HG03103 (cell line): Measurements from ENCODE around the gene PBOV1.
"Not testable (repeated sequence)": the region's sequence is repeated elsewhere in the genome, so short reads cannot be mapped to it uniquely, and the experiment has no call there.

Experiments
- ATAC-seq: cut with Tn5 transposase; IDR thresholded peaks from one replicate; pipeline ENCODE4 v1.9.1; 2021; ENCODE audit warnings: low read depth; ENCODE audit not compliant: unreplicated experiment

PBOV1 gene

DNA sequence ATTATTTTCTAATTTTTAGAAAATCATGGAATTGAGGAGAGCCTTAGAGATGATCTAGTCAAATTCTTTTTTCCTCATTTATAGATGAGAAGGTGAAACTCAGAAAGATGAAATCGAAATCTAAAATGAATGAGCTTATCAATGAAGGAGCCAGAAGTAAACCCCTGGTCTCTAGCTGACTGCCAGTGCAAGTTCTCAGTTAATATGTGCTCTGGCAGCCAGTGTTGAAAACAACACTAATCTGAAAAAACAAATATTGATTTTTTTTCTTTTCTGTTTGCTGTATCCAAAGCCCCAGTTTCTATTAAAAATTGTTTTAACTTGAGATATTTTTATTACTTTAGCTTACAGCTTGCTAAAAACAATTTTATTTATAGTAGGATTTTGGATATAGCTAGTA is 21.5 kb upstream of the PBOV1 start:
- no peak for ATAC-seq

DNA sequence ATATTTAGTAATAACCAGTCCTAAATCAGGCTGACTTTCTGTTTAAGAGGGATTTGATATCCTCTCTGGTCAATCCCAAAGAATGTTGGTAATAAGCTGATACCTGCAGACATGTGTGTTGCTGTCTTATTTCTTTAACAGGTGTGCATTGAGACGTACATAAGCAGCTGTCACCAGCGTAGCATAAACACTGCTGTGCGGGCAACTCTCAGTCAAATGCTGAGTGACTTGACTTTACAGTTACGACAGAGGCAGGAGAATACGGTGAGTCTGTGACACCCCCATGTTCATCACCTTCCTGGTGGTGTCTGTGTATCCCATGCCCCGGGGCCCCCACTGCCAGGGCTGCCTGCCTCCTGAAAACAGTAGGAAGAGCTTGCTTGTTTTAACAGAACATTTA is 20.1 kb upstream of the PBOV1 start:
- no peak for ATAC-seq

DNA sequence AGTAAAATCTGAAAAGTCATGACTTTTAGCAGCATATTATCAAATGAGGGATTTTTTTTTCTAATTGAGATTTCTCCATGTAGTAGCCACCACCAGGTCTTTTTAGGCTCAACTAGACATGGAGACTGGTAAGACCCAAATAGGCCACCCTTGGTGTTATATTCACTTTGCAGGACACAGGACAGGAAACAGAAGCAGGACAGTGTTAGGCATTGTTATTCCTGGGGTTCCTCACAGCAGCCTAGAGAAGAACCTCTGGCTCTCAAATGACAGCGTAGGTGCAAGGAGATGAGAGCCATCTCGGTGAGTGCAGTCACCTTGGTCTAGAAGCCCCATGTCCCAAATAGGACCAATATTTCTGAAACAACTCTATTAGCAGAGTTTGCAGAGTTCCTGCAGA is 19.2 kb upstream of the PBOV1 start:
- ATAC-seq = no peak

DNA sequence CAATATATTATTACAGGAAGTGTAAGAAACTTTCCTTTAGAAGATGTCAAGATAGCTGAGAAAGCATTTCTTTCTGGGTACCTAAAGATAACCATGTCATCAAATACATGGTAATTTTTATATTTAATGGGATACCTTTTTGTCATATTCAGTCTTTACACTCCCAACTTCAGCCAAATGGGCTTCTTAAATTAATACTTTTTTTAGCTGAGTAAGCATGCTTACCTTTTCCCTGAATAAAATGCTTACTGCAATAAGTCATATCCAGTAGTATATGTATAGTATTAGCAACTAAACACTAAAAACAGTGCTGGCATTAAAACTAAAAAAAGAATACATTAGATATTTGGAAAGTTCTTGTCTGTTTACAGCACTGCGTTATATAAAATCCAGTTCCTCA is 17.4 kb upstream of the PBOV1 start:
- ATAC-seq = no peak

DNA sequence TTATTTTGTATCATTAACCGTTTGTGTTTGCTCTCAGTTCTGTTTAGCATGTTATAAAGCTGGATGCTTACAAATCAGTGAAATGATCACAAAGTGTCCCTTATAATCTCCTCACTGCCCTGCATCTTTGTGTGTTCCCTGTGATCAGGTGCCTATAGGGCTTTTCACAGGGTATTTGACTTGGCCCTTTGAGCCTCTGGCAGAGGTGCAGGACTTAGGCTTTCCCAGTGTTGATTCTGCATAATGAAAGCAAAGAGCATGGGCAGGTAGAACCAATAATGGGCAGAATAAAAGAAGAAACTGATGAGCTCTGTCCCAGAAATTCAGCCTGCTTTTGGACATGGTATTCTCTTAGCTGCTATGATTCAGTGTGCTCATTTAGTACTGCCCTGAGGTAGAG is 16.9 kb upstream of the PBOV1 start:
- no peak for ATAC-seq

DNA sequence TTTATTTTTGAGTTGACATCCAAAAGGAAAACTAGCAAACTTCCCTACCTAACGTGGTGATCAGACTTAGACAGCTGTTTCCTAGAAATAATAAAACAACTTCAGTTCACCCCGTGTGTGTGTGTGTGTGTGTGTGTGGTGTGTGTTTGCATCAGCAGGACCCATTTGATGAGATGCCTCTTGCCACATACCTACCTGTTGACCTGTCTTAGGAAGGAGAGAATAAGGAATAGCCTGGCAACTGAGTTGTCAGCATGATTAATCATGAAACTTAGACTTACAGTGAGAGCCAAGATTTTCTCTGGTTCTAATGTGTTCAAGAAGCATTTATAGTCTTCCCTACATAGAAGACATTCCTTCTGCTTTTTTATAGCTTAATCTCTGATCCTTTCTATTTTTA is 16.1 kb upstream of the PBOV1 start:
- ATAC-seq = no peak

DNA sequence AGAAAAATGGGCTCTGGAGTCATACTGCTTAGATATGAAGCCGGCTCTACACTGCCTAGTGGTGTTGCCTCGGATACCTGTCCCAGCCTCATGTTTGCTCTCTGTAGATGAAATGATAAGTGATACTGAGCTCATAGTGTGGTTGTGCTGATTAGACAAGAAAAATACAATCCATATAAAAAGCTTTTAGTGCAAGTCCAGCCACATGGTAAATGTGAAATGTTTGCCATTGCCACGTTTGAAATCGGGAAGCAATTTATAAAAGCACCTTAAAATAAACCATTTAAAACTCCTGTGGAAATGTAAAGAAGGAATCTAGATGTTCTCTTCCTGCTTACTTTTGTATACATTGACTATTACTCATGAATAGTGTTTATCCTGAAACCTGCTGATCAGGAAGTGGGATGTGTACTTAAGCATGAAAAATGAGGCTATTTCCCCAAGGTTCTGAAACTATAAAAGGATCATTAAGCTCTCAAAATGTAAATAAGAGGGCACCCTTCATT is 13.1 kb upstream of the PBOV1 start:
- ATAC-seq = no peak

DNA sequence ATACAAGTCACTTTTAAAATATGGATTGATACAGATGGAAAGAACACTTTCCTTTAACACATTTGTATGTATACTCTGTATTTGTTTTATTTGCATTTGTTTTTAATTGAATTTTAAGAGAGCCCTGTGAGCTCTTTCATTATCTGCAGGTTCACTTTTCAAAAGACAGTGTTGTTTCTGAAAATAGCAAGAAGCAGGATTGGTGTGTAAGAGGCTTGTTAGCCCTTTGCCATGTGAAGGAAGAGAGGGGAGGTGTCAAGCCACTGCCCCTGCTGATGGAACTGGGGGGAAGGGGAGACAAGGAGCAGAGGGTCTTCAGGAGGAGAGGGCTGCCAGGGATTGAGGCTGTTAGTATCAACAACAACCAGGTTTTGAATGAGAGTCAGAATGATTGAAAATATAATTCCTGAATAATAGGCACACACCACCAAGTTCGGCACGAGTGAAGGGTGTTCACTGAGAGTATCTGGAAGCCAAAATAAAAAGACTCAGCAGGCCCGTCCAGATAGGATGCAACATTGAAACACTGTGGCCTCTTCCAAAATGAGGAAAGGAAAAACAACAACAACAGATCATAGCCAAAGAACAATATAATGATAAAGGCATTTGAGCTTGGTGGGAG is 12.6 kb upstream of the PBOV1 start:
- no peak for ATAC-seq

DNA sequence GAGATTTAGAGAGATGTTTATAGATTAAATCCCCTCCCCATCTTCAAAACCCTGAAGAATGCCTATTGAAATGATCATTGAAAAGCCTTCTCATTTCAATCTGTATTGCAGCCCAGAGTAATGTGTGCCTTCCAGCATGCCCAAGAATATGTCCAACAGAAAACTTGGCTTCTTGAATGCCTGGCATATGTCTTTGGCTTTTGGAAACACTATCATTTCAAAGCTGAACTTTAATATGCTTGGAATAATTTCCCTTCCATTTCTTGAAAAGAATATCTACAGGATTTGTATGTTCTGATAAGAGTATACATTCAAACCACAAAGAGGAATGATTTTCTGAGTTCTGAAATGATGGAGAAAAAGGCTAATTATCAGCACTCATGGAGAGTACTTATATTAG is 11.9 kb upstream of the PBOV1 start:
- no peak for ATAC-seq

DNA sequence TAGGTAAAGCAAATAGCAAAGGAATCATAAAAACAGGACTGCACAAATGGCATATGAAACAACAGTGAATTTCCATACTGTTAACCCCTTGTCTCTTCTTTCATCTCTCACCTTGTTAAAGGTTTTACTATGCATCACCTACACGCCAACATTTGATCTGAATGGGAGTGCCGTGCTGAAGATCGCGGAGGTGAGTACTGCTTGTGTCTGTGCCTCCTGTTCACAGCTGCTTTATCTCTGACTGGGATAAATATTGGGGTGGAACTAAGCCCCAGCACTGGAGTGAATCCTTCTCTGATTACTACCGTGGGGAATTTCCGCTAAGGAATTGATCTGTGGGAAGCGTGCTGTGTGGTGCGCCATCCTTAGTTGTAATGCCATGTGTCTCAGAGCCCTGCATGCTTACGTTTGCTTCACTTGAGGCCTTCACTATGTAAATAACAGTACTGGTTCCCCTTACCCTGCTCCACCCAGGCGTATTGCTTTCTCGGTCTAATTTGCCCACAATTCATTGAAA is 11.4 kb upstream of the PBOV1 start:
- ATAC-seq = no peak

DNA sequence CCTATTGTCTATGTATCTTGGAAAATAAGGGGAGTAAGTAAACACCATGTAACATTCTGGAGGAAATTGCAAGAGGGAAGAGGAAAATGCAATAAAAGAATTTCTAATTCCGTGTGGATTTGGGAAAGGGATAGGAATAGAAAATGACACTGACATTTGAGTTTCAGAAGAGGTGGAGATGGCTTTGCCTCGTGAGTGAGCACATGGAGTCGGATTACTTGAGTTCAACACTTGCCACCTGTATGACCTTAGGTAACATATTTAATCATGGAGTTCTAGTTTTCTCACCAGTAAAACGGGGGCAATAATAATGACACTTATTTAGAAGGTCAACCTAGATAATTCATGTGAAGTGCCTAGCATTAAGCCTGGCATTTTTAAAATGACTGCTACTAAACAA is 10.8 kb upstream of the PBOV1 start:
- ATAC-seq = no peak

DNA sequence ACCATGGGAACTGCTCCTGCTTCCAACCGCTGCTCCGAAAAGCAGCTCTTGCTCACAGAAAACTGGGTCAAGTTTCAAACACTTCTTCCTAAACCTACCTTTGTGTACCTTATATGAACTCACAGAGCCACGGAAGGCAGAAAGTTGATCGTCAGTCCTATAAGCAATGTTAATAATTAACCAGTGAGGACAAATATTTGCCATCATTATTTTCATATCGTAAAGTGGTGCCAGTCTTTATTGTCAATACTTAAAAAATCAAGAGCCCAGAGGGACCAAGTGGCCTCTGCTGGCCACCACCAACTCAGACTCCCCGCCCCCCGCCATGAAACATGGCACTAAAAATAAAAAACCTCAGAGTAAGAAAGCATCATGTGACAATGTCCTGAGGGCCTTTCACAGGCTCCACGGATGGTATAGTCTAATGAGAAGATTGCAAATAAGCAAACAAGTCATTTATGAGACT is 9.1 kb upstream of the PBOV1 start:
- ATAC-seq = no peak

DNA sequence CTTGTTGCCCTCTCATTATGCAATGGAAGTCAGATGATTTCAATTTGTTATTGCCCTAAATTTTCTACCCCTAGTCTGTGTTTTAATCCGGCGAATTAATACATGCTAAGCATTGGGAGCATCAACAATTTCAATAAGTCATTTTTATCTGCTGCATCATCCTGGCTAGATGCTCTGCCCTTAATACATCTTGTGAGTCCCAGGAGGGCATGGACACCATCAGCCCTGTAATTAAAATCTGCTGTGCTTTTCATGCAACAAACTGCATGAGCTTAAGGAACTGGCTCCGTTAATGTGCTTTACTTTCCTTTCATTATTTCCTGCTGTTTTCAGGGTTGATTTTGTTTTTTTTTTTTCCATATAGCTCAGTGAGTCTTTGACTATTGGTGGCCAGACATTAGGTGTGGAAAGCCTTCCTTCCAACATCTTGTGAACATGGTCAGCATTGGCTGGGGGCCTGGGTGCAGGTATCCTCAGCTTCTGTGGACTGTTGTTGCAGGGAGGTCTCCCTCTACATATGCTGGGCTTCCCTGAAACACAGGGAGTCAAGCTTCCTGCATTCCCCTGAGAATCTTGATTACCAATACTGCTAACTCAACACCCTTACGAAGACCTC is 8.5 kb upstream of the PBOV1 start:
- no peak for ATAC-seq

DNA sequence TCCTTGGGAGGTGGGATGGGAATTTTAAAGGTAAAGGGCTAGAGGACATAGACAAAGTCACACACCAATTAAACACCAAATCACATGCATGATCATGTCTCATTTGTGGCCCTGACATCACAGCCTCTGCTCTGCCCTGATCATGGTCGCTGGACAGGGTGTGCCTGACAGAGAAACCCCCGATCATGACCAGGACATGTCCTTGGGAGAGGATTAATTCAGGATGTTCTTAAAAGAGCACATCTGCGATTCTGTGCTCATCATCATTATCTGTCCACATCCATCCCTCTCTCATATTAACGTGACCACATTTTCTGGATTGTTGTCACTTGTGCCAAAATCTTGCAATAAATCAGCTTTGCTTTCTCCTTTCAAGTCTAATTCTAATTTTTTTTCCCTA is 7.7 kb upstream of the PBOV1 start:
- ATAC-seq = no peak

DNA sequence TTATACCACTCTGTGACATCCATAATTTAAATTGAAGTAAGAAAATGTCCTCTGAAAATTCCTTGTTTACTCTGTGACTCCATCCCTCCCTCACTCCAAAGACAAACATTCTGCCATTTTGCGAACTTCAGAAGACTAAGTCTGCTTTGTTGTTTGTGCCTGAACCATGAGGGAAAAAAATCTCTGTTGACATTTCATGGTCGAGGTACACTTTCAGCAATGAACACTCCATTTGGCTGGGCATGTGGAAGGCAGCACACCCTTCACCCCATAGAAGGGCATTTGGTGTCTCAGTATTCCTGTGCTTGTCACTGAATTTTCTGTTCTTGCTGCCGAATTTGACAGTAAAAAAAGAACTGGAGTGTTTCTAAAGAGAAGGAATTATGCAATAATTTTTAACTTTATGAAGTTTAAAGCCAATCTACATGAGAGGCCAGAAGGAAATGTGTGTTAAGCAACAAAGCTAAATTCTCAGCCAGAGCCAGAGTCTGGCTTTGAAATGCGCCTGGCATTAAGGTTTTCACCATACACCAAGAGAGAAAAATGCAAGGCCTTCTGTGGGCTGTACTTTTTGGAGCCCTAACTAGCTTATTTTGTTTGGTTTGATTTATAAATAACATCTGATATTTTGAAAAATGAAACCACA is 4.7 kb upstream of the PBOV1 start:
- ATAC-seq = no peak

DNA sequence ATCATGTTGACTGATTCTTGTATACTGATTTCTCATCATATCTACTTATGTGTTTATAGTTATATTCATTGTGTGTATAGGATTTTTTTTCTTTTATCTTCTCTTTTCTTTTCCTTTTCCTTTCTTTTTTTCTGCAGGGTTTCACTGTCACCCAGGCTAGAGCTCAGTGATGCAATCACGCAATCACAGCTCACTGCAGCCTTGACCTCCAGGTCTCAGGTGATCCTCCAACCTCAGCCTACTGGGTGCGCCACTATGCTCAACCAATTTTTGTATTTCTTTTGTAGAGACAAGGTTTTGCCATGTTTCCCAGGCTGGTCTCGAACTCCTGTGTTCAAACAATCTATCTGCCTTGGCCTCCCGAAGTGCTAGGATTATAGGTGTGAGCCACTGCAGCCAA is 1.6 kb upstream of the PBOV1 start:
- no peak for ATAC-seq

DNA sequence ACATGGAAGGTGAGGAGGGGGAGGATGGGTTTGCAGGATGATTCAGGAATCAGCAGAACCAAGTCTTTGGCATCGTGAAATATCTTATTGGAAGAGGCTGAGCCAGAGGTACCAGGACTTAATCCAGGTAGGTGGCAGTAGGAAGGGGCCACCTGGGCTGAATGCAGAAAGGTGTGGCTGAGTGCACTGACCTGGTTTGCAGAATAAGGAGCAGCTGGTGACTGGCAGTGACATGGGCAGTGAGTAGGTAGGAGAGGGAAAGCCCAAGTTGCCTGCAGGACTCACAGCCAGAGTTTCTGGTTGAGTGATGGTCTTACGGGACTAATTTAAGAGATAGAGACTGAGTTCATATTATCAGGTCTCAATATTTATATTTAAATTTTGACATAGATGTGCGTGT is 1.1 kb upstream of the PBOV1 start:
- no peak for ATAC-seq

DNA sequence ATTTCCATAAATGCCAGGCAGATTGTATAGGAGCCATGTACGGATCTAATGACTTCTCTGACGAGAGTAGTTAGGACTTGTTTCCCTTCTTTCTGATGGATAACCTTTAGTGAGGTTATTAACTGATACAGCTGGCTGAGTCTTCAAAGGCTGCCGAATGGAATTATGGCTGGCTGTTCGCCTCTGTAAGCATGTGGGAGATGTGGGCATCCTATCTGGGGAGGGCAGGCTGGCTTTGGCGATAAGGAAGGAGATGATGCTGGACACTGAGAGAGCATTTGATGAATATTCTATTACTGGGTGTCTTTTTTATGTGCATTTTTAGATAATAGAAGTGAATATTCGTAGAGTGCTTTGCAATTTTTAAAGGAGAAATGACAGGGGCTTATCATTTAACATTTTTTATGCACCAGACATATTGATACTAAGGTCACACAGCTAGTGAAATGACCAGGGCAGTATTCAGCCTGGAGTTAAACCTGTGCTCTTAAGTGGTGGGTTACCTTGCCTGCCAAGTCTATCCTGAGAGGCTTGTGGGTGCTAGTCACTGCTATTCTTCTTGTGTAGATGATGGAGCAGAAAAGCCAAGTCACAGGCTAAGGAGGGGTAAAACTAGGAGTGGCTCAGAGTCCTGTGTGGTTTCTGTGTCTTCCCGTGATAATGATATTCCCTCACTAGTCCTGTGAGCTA is 3.1 kb downstream of the PBOV1 start:
- no peak for ATAC-seq

DNA sequence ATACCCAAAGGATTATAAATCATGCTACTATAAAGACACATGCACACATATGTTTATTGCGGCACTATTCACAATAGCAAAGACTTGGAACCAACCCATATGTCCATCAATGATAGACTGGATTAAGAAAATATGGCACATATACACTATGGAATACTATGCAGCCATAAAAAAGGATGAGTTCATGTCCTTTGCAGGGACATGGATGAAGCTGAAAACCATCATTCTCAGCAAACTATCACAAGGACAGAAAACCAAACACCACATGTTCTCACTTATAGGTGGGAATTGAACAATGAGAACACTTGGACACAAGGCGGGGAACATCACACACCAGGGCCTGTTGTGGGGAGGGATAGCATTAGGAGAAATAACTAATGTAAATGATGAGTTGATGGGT is 5.8 kb downstream of the PBOV1 start:
- ATAC-seq = not testable (repeated sequence)

DNA sequence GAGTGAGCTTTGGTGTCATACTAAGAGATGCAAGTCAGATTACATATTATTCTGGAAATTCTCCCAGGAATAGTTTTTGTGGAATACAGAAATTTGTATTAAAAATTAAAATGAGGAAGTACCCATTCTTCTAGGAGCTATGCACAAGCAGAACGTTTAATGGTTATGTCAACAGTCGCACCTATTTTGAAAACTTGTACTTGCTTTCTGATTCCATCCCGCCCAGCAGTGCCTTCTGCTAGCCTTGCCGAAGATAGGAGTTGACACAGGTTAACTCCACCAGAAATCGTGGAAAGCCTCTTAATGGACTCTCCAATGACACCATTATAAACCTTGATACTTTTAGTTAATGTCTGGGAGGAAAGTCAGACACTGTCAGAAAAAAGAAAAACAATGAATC is 6.7 kb downstream of the PBOV1 start:
- ATAC-seq = no peak

DNA sequence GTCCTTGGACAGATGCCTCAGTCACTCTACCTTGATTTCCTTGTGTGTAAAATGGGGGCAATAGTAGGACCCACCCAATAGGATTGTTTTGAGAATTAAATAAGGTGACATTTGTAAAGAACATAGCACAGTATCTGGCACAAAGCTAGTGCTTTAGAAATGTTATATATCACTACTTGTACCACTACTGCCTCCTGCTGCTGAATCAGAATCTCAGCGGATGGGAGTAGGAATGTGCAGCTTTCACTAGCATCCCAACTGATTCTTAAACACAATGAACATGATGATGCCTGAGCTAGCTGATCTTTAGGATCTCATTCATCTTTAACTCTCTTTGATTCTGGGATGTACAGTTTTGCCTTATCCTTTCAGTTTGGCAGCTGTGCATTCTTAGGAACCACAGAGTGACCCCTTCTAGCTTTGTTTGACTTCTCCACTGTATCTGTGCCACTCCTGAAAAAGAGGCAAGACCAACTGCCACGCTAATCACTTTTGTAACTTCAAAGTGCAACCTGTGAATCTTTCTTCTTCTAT is 7.2 kb downstream of the PBOV1 start:
- no peak for ATAC-seq
